DMS 273 treated with DMSO at 0.1 percent for 48 hours (cell line): ENCODE measurements around the gene HDAC4.

Experiments used
- DNase-seq: peaks from one replicate; lab custom pipeline; 2025; lab: John Stamatoyannopoulos, UW

The HDAC4 gene

GRCh38 chr2:239429473-239430350, 28.9 kb upstream of the HDAC4 start:
- no peak for DNase-seq

- no peak for DNase-seq
Observed at GRCh38 chr2:239425631-239426030, 24.8 kb upstream of the HDAC4 start.

GRCh38 chr2:239424337-239425045, 23.7 kb upstream of the HDAC4 start:
- DNase-seq, result no peak

- no peak for DNase-seq
Observed at GRCh38 chr2:239423551-239423950, 22.7 kb upstream of the HDAC4 start.

- DNase-seq, result no peak
Observed at GRCh38 chr2:239421851-239422250, 21.0 kb upstream of the HDAC4 start.

- DNase-seq, result no peak
Observed at GRCh38 chr2:239420082-239420481, 19.3 kb upstream of the HDAC4 start.

- DNase-seq, result no peak
Observed at GRCh38 chr2:239418918-239419317, 18.1 kb upstream of the HDAC4 start.

- DNase-seq, result no peak
Observed at GRCh38 chr2:239412905-239413603, 12.2 kb upstream of the HDAC4 start.

GRCh38 chr2:239411549-239412319, 10.9 kb upstream of the HDAC4 start:
- DNase-seq, result no peak

- no peak for DNase-seq
Observed at GRCh38 chr2:239411117-239411516, 10.3 kb upstream of the HDAC4 start.

- DNase-seq, result no peak
Observed at GRCh38 chr2:239409976-239410375, 9.2 kb upstream of the HDAC4 start.

- DNase-seq, result no peak
Observed at GRCh38 chr2:239407112-239407511, 6.3 kb upstream of the HDAC4 start.

- no peak for DNase-seq
Observed at GRCh38 chr2:239406316-239406995, 5.6 kb upstream of the HDAC4 start.

GRCh38 chr2:239405071-239405470, 4.3 kb upstream of the HDAC4 start:
- DNase-seq, result no peak

- no peak for DNase-seq
Observed at GRCh38 chr2:239402666-239403065, 1.8 kb upstream of the HDAC4 start.

- DNase-seq, result no peak
Observed at GRCh38 chr2:239401881-239402233, 1.0 kb upstream of the HDAC4 start.

- DNase-seq, result peak; percentile 96
Observed at GRCh38 chr2:239401067-239401880, 454 bp upstream of the HDAC4 start.

- no peak for DNase-seq
Observed at GRCh38 chr2:239399921-239400595, 762 bp downstream of the HDAC4 start.

- DNase-seq, result peak; percentile 26
Observed at GRCh38 chr2:239399433-239399920, 1.3 kb downstream of the HDAC4 start.

GRCh38 chr2:239398521-239398921, 2.3 kb downstream of the HDAC4 start:
- no peak for DNase-seq
